GM23248 (cell line): ENCODE measurements around the gene ACP1.
"Not testable (repeated sequence)": the region's sequence is repeated elsewhere in the genome, so short reads cannot be mapped to it uniquely, and the experiment has no call there.

Experiments
- EZH2 ChIP-seq: fragments of 200-600 bp; sonication (generic); IDR thresholded peaks from 2 replicates; pipeline ENCODE4 v1.6.1; 2018; ENCODE audit warnings: antibody characterized with exemption, mild to moderate bottlenecking; ENCODE audit not compliant: insufficient read depth, poor library complexity, severe bottlenecking
- EZH2phosphoT487 ChIP-seq: fragments of 200-600 bp; sonication (generic); IDR thresholded peaks from 2 replicates; pipeline ENCODE4 v1.6.1; 2018; ENCODE audit warnings: antibody characterized with exemption, moderate library complexity, mild to moderate bottlenecking, low read depth; ENCODE audit not compliant: insufficient read depth

GRCh38 chr2:315925-316324, 51.2 kb downstream of the ACP1 start:
- TF ChIP-seq EZH2phosphoT487, EZH2: not testable (repeated sequence)
